Measurements from ENCODE around the gene ATP6V0E1. TPM values are rescaled to one million over a fixed set of nuclear protein-coding genes. Genes with fewer than 3 reads are reported as not detected.
A peak's percentile ranks its signal among the peaks of the same experiment; 100 is the strongest.

ATP6V0E1 gene
- total RNA-seq, 4 donors from 2014 or later = 94.0 to 163 (median 124) TPM

- Histone ChIP-seq H3K36me3 (peaks cover 0 to 35% of the 10 kb centered on the region in 2 donors), H3K27ac (peak overlapping the region; percentile 70 to 91 (median 86)), H3K27me3 (no peaks in the 10 kb centered on the region), H3K9me3 (no peaks in the 10 kb centered on the region), H3K4me3 (peak overlapping the region; percentile 76 to 93), H3K4me1 (peaks cover 0 to 37% (median 7%) of the 10 kb centered on the region in 3 donors)
- TF ChIP-seq EP300 (IDR thresholded peaks at IDR 0.05) (no peak), CTCF (IDR thresholded peaks at IDR 0.05) (no peak), POLR2A (IDR thresholded peaks at IDR 0.05) (no peak), POLR2AphosphoS5 (IDR thresholded peaks at IDR 0.05) (no peak)
- 11 to 54% methylated on average over 6 to 28 of the region's 28 CpGs for WGBS, 2 donors (ENCODE audit: low coverage in 1 of 2)
- no peak for ATAC-seq
Observed at GRCh38 chr5:172959824-172960799, 23.5 kb upstream of the ATP6V0E1 start.

- H3K36me3 ChIP-seq = peaks cover 0 to 47% of the 10 kb centered on the region in 2 donors
Observed at GRCh38 chr5:172969921-172970320, 13.7 kb upstream of the ATP6V0E1 start.

GRCh38 chr5:172971482-172971881 lies 12.1 kb upstream of the ATP6V0E1 start:
- H3K27ac ChIP-seq = no peak overlapping the region
- no peak overlapping the region for H3K4me3 ChIP-seq
- no peak for ATAC-seq
- H3K9me3 ChIP-seq = no peaks in the 10 kb centered on the region
- WGBS, 2 donors (ENCODE audit: low coverage in 1 of 2) = 72 to 100% methylated on average over 1 to 2 of the region's 3 CpGs
- H3K36me3 ChIP-seq = peaks cover 0 to 32% of the 10 kb centered on the region in 2 donors
- TF ChIP-seq POLR2A (IDR thresholded peaks at IDR 0.05) (no peak), POLR2AphosphoS5 (IDR thresholded peaks at IDR 0.05) (no peak), EP300 (IDR thresholded peaks at IDR 0.05) (no peak), CTCF (IDR thresholded peaks at IDR 0.05) (no peak)
- no peaks in the 10 kb centered on the region for H3K4me1 ChIP-seq
- no peaks in the 10 kb centered on the region for H3K27me3 ChIP-seq

More at GRCh38 chr5:172969921-172970320, 13.7 kb upstream of the ATP6V0E1 start:
- H3K27me3 ChIP-seq = no peaks in the 10 kb centered on the region
- H3K4me3 ChIP-seq = no peak overlapping the region
- H3K4me1 ChIP-seq = no peaks in the 10 kb centered on the region
- no peak overlapping the region for H3K27ac ChIP-seq
- TF ChIP-seq POLR2AphosphoS5 (IDR thresholded peaks at IDR 0.05) (no peak), POLR2A (IDR thresholded peaks at IDR 0.05) (no peak), CTCF (IDR thresholded peaks at IDR 0.05) (no peak), EP300 (IDR thresholded peaks at IDR 0.05) (no peak)
- H3K9me3 ChIP-seq = no peaks in the 10 kb centered on the region
- no peak for ATAC-seq
- WGBS, 2 donors (ENCODE audit: low coverage in 1 of 2) = 88 to 92% methylated on average over 2 of the region's 2 CpGs

GRCh38 chr5:172972552-172972951 lies 11.0 kb upstream of the ATP6V0E1 start:
- Histone ChIP-seq H3K27ac (no peak overlapping the region), H3K9me3 (no peaks in the 10 kb centered on the region), H3K36me3 (peaks cover 0 to 25% of the 10 kb centered on the region in 2 donors), H3K4me1 (no peaks in the 10 kb centered on the region), H3K4me3 (no peak overlapping the region), H3K27me3 (no peaks in the 10 kb centered on the region)
- ATAC-seq = no peak
- 78 to 90% methylated on average over 3 to 5 of the region's 5 CpGs for WGBS, 2 donors (ENCODE audit: low coverage in 1 of 2)
- TF ChIP-seq EP300 (IDR thresholded peaks at IDR 0.05) (no peak), POLR2A (IDR thresholded peaks at IDR 0.05) (no peak), CTCF (IDR thresholded peaks at IDR 0.05) (no peak), POLR2AphosphoS5 (IDR thresholded peaks at IDR 0.05) (no peak)

Measured in gastroesophageal sphincter (tissue), 4 donors.